HG03097 (cell line): ENCODE data around the gene CD276.
"Not testable (repeated sequence)": the region's sequence is repeated elsewhere in the genome, so short reads cannot be mapped to it uniquely, and the experiment has no call there.

ENCODE experiments used
- ATAC-seq: cut with Tn5 transposase; IDR thresholded peaks from one replicate; pipeline ENCODE4 v1.9.1; 2021; ENCODE audit not compliant: unreplicated experiment, low FRiP score

CD276 gene

GRCh38 chr15:73683257-73683776, 866 bp upstream of the CD276 start:
- no peak for ATAC-seq

- ATAC-seq = no peak
These were observed 635 bp downstream of the CD276 start for GRCh38 chr15:73684581-73685455.

GRCh38 chr15:73685981-73686380, 1.8 kb downstream of the CD276 start:
- ATAC-seq = no peak

DNA sequence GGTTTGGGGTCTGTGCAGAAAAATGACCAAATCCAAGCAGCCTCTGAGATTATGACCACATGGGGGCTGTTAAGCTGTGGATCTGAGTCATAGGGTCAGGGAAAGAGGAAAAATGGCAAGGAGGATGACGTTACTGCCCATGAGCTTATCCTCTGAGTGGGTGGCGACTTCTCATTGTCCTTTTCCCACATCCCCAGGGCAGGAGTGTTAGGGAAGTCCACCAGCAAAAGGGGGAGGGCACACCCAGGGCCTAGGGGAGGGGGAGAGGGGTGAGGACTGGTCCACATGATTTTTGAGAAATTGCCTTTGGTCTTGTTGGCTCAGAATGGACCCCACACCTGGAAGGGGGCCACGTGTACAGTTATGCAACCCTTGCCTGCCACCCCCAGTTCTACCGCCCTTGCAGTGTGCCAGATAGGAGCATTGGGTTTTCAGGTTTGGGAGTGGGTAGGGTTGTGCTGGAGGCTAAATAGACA, 2.6 kb downstream of the CD276 start:
- ATAC-seq = no peak

DNA sequence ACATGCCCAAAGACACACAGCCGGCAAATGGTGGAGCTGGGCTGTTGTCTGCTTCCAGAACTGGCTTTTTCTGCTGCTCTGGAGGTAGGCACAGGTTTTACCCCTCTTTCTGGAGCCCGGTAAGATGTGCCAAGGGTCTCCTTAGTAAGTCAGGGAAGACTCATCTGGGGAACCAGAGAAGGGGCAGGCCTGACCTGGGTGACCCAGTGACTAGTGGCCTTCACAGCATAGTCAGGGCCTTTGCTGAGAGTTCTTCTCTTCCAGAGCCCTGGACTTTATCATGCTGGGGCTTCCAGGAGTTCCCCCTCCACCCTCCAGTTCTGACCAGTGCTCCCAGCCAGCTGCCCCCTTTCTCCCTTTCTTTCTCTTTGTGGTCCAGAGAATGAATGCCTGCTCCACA, 3.2 kb downstream of the CD276 start:
- ATAC-seq = no peak

DNA sequence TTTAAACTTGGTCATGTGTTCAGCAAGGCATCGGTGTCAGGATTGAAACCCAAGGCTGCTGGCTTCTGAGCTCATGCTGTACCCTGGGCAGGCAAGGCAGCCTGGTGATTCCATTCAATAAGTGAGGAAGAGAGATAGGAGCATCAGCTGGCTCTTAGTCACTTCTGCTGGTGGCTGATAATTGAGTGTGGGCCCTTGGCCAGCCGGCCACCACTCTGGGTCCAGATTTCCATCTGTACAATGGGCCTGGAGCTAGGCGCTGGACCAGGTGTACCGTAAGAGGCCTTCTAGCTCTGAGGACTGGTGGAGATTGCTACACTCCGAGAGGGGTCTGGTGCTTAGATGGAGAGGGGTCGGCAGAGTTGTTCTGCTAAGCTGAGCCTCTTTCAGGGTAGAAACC, 4.3 kb downstream of the CD276 start:
- ATAC-seq = no peak

DNA sequence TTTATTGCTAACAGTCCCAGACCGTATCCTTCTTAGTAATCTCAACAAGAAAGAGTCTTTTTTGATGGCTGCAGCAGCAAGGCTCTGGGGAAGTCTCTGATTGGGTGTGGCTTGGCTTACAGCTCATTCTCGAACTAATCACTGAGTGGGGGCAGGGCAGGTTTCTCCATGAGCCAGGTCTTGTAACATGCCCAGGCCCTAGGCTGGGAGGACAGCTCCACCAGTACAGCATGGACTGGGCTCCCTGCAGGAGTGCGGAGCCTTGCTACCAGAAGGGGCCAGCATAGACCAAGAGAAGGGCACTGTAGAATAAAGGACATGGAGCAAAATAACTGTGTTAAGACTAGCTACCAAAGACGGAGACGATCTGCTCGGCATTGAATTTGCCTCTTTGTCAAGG, 7.2 kb downstream of the CD276 start:
- ATAC-seq = no peak

DNA sequence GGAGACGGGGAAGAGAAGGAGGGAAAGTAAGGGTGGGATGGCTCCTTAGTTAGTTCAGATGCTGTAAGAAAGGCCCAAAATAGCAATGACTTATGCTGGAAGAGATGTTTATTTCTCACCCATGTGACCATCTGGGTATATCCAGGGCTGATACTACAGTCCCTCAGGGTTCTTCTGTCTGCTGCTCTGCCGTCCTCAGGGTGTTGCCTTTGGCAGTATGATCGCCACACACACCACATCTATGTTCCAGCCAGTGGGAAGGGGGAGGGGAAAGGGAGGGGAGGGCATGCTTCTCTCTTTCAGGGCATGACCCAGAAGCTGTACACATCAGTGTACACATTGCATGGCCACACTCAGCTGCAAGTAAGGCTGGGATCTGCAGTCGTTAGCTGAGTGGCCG, 10.2 kb downstream of the CD276 start:
- no peak for ATAC-seq

DNA sequence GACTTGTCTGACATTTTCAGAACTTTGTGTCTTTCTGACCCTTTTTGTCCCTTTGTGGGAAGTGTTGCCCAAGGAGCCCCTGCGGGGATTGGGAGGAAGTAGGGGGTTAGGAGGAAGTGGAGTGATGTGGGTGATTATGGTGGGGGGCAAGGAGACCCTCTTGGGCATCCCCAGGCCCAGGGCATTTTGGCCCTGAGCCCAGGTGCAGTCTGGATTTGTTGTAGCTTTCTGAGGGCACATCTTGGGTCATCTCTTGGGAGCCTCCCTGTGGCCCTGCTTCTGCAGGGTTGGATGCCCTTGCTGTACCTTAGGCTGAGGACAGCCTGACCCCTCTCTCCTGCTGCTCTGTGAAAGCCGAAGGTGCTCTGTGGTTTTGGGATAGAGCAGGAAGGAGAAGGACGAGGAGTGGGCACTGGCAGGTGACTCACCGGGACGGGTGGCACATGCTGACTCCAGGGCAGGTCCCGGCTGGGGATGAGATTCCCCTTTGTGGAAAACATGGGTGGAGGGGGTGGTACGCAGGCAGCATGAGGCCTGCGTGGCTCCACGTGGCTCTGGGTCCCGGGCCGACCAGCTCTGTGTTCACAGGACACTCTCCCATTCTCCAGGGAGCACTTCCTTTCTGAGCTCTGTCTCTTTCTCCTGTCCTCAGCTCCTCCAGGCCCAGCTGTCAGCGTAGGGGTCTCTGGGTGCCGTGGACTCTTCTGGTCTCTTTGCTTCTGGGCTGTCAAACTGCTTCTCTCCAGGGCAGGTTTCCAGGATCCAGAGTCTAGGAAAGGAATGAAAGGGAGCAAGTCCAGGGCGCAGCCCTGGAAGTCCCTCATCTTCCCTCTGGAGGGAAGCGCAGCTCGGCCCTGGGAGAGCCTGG, 11.8 kb downstream of the CD276 start:
- no peak for ATAC-seq

GRCh38 chr15:73696641-73697001, 12.4 kb downstream of the CD276 start:
- ATAC-seq = no peak

GRCh38 chr15:73697033-73697467, 12.9 kb downstream of the CD276 start:
- peak; percentile 80 for ATAC-seq

DNA sequence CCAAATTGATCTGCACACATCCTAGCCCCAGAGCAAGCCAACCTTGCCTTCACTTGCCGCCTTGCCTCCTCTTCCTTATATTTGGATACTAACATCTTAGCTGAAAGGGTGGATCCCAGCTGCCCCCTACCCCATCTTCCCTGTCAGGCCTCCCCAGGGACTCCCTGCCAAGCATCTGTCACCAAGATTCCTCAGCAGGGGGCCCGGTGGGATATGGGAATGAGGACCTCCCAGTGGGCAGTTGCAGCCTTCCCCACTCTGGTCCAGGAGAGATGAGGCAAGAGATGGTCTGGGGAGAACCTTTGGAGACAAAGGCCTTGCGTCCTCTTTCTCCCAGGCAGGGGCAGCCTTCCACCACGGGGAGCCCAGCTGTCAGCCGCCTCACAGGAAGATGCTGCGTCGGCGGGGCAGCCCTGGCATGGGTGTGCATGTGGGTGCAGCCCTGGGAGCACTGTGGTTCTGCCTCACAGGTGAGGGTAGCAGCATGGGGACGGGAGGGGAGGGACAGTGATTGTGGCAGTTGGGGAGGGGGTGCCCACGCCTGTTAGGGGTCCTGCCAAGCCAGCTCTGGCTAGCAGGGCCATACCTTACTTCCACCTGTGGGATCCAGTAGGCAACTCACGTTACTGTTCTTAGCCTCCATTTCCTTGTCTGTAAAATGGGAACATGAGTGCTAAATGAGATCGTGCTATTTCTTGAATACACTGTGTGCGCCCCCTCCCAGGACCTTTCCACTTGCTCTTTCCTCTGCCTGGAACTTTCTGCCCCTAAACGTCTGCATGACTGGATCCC, 15.3 kb downstream of the CD276 start:
- ATAC-seq = no peak

GRCh38 chr15:73700041-73700842, 16.1 kb downstream of the CD276 start:
- ATAC-seq = no peak

- ATAC-seq = not testable (repeated sequence)
These were observed 18.4 kb downstream of the CD276 start for GRCh38 chr15:73702311-73703239.

GRCh38 chr15:73703601-73704000, 19.4 kb downstream of the CD276 start:
- ATAC-seq = not testable (repeated sequence)

DNA sequence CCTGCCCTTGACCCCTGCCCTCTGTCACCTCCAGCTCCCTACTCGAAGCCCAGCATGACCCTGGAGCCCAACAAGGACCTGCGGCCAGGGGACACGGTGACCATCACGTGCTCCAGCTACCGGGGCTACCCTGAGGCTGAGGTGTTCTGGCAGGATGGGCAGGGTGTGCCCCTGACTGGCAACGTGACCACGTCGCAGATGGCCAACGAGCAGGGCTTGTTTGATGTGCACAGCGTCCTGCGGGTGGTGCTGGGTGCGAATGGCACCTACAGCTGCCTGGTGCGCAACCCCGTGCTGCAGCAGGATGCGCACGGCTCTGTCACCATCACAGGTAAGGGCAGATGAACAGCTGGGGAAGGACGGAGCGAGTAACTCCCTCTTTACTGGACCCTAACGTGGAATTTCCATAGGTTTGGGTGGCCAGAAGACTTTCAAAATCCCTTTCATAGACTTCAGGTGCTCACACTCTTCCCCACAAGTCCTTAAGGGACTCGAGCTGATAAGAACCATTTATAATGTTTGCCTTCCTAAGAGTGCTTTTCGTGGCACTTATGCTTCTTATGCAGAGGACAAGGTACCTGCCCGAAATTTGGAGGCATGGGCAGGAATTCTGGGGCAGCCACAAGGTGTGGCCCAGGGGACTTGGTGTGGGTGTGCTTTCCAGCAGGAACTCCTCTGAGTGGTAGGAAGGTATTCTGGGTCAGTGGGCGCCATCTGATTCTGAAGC, 20.1 kb downstream of the CD276 start:
- not testable (repeated sequence) for ATAC-seq

- ATAC-seq = no peak
These were observed 20.9 kb downstream of the CD276 start for GRCh38 chr15:73704869-73705645.
